Neural progenitor cell (in vitro differentiated cells): ENCODE measurements around the gene KRTAP12-2. TPM values are rescaled to one million over a fixed set of nuclear protein-coding genes. Genes with fewer than 3 reads are reported as not detected.

Experiments used
- DNase-seq: peaks from one replicate; pipeline ENCODE4 v3.0.0-alpha.2; 2016; ENCODE audit warnings: low spot score
- H2AFZ ChIP-seq: fragments of 200-600 bp; sonication (generic); replicated peaks from 2 replicates; pipeline ENCODE4 v1.6.1; 2016; ENCODE audit warnings: antibody characterized with exemption
- H3F3A ChIP-seq: fragments of 200-600 bp; sonication (generic); 2 replicates; pipeline ENCODE4 v1.6.1; 2016; ENCODE audit warnings: antibody characterized with exemption, low read depth
- H3K27ac ChIP-seq: fragments of 200-600 bp; sonication (generic); 2 replicates; pipeline ENCODE4 v1.5.1; 2016; ENCODE audit warnings: mild to moderate bottlenecking
- H3K27me3 ChIP-seq: fragments of 200-600 bp; sonication (generic); 2 replicates; pipeline ENCODE4 v1.6.1; 2016; ENCODE audit warnings: mild to moderate bottlenecking, moderate library complexity
- H3K36me3 ChIP-seq: fragments of 200-600 bp; sonication (generic); 2 replicates; pipeline ENCODE4 v1.5.1; 2016
- H3K4me1 ChIP-seq: fragments of 200-600 bp; sonication (generic); 2 replicates; pipeline ENCODE4 v1.6.1; 2016; ENCODE audit warnings: mixed run types
- H3K4me2 ChIP-seq: fragments of 200-600 bp; sonication (generic); 2 replicates; pipeline ENCODE4 v1.6.1; 2016
- H3K4me3 ChIP-seq: fragments of 200-600 bp; sonication (generic); 2 replicates; pipeline ENCODE4 v1.5.1; 2016
- H3K79me2 ChIP-seq: fragments of 200-600 bp; sonication (generic); 2 replicates; pipeline ENCODE4 v1.6.1; 2016; ENCODE audit warnings: low read depth
- H3K9ac ChIP-seq: fragments of 200-600 bp; sonication (generic); 2 replicates; pipeline ENCODE4 v1.6.1; 2016
- H3K9me3 ChIP-seq: fragments of 200-600 bp; sonication (generic); 2 replicates; pipeline ENCODE4 v1.5.1; 2016; ENCODE audit warnings: low read depth
- H4K20me1 ChIP-seq: fragments of 200-600 bp; sonication (generic); 2 replicates; pipeline ENCODE4 v1.6.1; 2016; ENCODE audit warnings: low read depth
- H3K27ac Mint-ChIP-seq: 3 replicates; pipeline ENCODE4 v1.8.0; 2021; ENCODE audit warnings: mixed read lengths
- H3K27me3 Mint-ChIP-seq: 2 replicates; pipeline ENCODE4 v1.8.0; 2022; ENCODE audit warnings: low read depth, mild to moderate bottlenecking, inconsistent platforms, moderate library complexity, mixed read lengths; ENCODE audit not compliant: insufficient read depth
- H3K36me3 Mint-ChIP-seq: 3 replicates; pipeline ENCODE4 v1.8.0; 2021; ENCODE audit warnings: mixed read lengths
- H3K4me1 Mint-ChIP-seq: 3 replicates; pipeline ENCODE4 v1.8.0; 2021; ENCODE audit warnings: mixed read lengths
- H3K4me3 Mint-ChIP-seq: 3 replicates; pipeline ENCODE4 v1.8.0; 2021; ENCODE audit warnings: mild to moderate bottlenecking, moderate library complexity, mixed read lengths
- H3K9me3 Mint-ChIP-seq: 3 replicates; pipeline ENCODE4 v1.8.0; 2020; ENCODE audit warnings: mixed read lengths
- CTCF ChIP-seq: fragments of 200-600 bp; sonication (generic); IDR thresholded peaks from 2 replicates; pipeline ENCODE4 v1.5.1; 2017; ENCODE audit warnings: antibody characterized with exemption, mild to moderate bottlenecking
- EZH2 ChIP-seq: fragments of 200-600 bp; sonication (generic); IDR thresholded peaks from 2 replicates; pipeline ENCODE4 v1.6.1; 2017; ENCODE audit warnings: antibody characterized with exemption, mild to moderate bottlenecking, moderate library complexity
- EZH2phosphoT487 ChIP-seq: fragments of 200-600 bp; sonication (generic); IDR thresholded peaks from 2 replicates; pipeline ENCODE4 v1.6.1; 2017; ENCODE audit warnings: antibody characterized with exemption
- total RNA-seq: library from RNA; depleted of rRNA; stranded (reverse); fragments of >200 nt; gene quantifications from 2 replicates; pipeline ENCODE4 v1.2.3, GENCODE V29; 2015; ENCODE audit warnings: low replicate concordance

The KRTAP12-2 gene
- total RNA-seq, 1 donor from 2014 or later = not detected

GRCh38 chr21:44710756-44711326, 44.1 kb upstream of the KRTAP12-2 start:
- H4K20me1 ChIP-seq = peaks cover 37% of the 10 kb centered on the region
- peak overlapping the region; percentile 69 for H3K4me2 ChIP-seq
- Mint-ChIP-seq H3K4me1 (peaks cover 39% of the 10 kb centered on the region), H3K36me3 (no peaks in the 10 kb centered on the region), H3K27me3 (peaks cover 79% of the 10 kb centered on the region), H3K27ac (no peak overlapping the region), H3K4me3 (peak overlapping the region; percentile 67), H3K9me3 (no peaks in the 10 kb centered on the region)
- peak; percentile 30 for DNase-seq
- no peak overlapping the region for H2AFZ ChIP-seq
- no peak overlapping the region for H3K9ac ChIP-seq
- no peak for TF ChIP-seq EZH2
- no peak for TF ChIP-seq EZH2phosphoT487
- no peak for TF ChIP-seq CTCF
- H3K79me2 ChIP-seq = no peaks in the 10 kb centered on the region
- H3K9me3 ChIP-seq = no peaks in the 10 kb centered on the region
- no peaks in the 10 kb centered on the region for H3K36me3 ChIP-seq
- peak overlapping the region; percentile 28 for H3K4me3 ChIP-seq
- peaks cover 91% of the 10 kb centered on the region for H3K27me3 ChIP-seq
- H3K27ac ChIP-seq = no peak overlapping the region
- H3F3A ChIP-seq = peaks cover 16% of the 10 kb centered on the region
- peaks cover 75% of the 10 kb centered on the region for H3K4me1 ChIP-seq

GRCh38 chr21:44710294-44710665, 43.6 kb upstream of the KRTAP12-2 start:
- peaks cover 42% of the 10 kb centered on the region for H3K4me1 Mint-ChIP-seq
- peaks cover 75% of the 10 kb centered on the region for H3K4me1 ChIP-seq
- peak; percentile 52 for DNase-seq

GRCh38 chr21:44709426-44710293, 42.9 kb upstream of the KRTAP12-2 start:
- Histone ChIP-seq H3K27me3 (peaks cover 100% of the 10 kb centered on the region), H3K79me2 (no peaks in the 10 kb centered on the region), H4K20me1 (peaks cover 37% of the 10 kb centered on the region), H3K36me3 (no peaks in the 10 kb centered on the region), H3K9me3 (no peaks in the 10 kb centered on the region), H2AFZ (no peak overlapping the region), H3K9ac (no peak overlapping the region), H3K27ac (no peak overlapping the region), H3K4me3 (peak overlapping the region; percentile 1), H3K4me2 (peak overlapping the region; percentile 69), H3F3A (peaks cover 13% of the 10 kb centered on the region), H3K4me1 (peaks cover 69% of the 10 kb centered on the region)
- H3K4me1 Mint-ChIP-seq = peaks cover 42% of the 10 kb centered on the region
- H3K9me3 Mint-ChIP-seq = peaks cover 2% of the 10 kb centered on the region
- no peaks in the 10 kb centered on the region for H3K36me3 Mint-ChIP-seq
- TF ChIP-seq CTCF (no peak), EZH2 (peak; percentile 93), EZH2phosphoT487 (peak; percentile 73)
- H3K27ac Mint-ChIP-seq = no peak overlapping the region
- peaks cover 82% of the 10 kb centered on the region for H3K27me3 Mint-ChIP-seq
- peak; percentile 57 for DNase-seq
- H3K4me3 Mint-ChIP-seq = peak overlapping the region; percentile 79

More at GRCh38 chr21:44710294-44710665, 43.6 kb upstream of the KRTAP12-2 start:
- H3K27me3 ChIP-seq = peaks cover 97% of the 10 kb centered on the region
- H3K9me3 Mint-ChIP-seq = no peaks in the 10 kb centered on the region
- H3K36me3 Mint-ChIP-seq = no peaks in the 10 kb centered on the region
- no peak overlapping the region for H3K27ac ChIP-seq
- no peak overlapping the region for H3K9ac ChIP-seq
- H2AFZ ChIP-seq = no peak overlapping the region
- peak overlapping the region; percentile 69 for H3K4me2 ChIP-seq
- no peaks in the 10 kb centered on the region for H3K9me3 ChIP-seq
- no peaks in the 10 kb centered on the region for H3K79me2 ChIP-seq
- peaks cover 81% of the 10 kb centered on the region for H3K27me3 Mint-ChIP-seq
- peak overlapping the region; percentile 28 for H3K4me3 ChIP-seq
- peaks cover 37% of the 10 kb centered on the region for H4K20me1 ChIP-seq
- H3K27ac Mint-ChIP-seq = no peak overlapping the region
- H3K36me3 ChIP-seq = no peaks in the 10 kb centered on the region
- H3F3A ChIP-seq = peaks cover 16% of the 10 kb centered on the region
- H3K4me3 Mint-ChIP-seq = peak overlapping the region; percentile 67
- TF ChIP-seq CTCF = no peak
- no peak for TF ChIP-seq EZH2
- TF ChIP-seq EZH2phosphoT487 = no peak
